Activated effector memory CD4-positive, alpha-beta T cell treated with anti-CD3 and anti-CD28 coated beads, Interleukin-2, amount 50 U/mL, for 16 hours (primary cell): ENCODE data around the gene KRTAP3-1.
"Not testable (repeated sequence)": the region's sequence is repeated elsewhere in the genome, so short reads cannot be mapped to it uniquely, and the experiment has no call there.

Source experiments
- DNase-seq: peaks from one replicate; pipeline ENCODE4 v3.0.0-alpha.2; 2020

KRTAP3-1 gene

DNA sequence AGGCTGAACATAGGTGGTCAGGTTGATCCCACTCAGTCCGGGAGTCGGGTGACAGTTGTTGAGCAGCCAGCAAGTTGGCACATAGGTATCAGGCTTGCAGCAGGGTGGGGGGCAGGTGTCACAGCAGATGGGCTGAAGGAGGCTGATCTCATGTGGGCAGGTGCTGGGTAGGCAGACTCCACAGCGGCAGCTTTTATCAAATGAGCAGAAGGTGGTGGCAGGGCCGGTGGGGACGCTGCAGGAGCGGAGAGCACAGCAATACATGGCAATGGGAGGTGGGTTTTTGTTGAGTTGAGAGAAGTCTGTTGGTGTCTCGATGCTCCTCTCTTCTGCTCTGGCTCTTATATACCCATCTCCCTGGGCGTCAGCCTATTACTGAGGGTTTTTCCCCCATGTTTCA, at the start of gene KRTAP3-1:
Gene KRTAP3-1, minus strand, starts transcription at position 318 of the 400 bp plus-strand sequence. Its CDS starts 54 bp downstream, at position 264.
- DNase-seq = no peak

DNA sequence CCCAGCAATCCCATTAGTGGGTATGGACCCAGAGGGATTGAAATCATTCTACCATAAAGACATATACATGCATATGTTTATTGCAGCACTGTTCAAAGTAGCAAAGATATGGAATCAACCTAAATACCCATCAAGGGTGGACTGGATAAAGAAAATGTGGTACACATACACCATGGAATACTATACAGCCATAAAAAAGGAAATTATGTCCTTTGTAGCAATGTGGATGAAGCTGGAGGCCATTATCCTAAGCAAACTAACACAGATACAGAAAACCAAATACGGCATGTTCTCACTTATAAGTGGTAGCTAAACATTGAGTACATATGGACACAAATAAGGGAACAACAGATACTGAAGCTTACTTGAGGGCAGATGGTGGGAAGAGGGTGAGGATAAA, 48.6 kb upstream of the KRTAP3-1 start:
- no peak for DNase-seq

DNA sequence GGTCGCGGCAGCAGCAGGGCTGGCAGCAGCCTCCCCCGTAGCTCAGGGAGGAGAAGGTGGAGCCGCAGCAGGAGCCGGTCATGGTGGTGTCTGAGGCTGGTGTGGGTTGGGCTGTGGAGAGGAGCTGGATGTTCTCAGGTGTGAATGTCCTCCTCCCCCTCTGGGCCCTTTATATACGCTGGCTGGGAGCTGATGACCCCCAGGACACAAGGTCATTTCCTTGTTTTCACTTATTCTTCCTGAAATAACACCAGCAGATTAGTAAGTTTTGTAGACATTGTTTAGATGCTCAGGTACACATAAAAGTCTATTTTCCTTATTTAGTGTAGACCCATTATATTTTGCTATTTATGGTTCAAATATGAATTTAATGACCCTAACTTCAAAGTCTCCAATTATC, 46.2 kb upstream of the KRTAP3-1 start, which contains the start of gene KRTAP2-2:
Gene KRTAP2-2, minus strand, starts transcription at position 101 of the 400 bp plus-strand sequence. Its CDS starts 19 bp downstream, at position 82.
- not testable (repeated sequence) for DNase-seq

DNA sequence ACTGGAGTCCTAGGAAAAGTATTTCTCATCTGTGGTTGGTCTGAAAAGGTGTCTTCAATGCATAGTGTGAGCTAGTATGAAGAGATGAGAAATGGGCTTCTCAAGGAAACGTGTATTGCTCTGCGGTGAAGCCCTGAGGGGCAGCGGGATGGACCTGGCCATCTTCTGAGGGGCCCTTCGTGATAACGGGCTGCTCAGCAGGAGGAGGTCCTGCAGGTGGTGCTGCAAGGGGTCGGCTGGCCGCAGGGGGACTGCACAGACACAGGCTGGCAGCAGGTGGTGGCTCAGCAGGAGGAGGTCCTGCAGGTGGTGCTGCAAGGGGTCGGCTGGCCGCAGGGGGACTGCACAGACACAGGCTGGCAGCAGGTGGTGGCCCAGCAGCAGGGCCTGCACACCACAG, 45.6 kb upstream of the KRTAP3-1 start:
- not testable (repeated sequence) for DNase-seq

DNA sequence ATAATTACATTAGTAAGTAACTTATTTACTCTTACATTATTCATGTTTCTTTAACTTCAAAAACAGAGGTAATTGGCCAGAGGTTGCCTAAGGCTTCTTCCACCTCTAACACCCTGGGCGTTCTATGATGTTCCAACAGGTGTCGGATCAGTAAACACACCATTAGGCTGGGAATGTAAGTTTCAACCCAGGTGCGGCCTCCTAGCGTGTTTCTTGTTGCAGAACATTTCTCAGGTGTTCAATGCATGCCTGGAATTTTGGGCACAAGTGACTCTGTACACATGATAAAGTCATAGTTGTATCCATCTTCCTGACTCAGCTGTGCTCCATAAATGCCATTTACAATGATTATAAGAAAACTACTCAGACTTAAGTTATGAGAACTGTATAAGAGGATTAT, 45.1 kb upstream of the KRTAP3-1 start:
- DNase-seq = no peak

DNA sequence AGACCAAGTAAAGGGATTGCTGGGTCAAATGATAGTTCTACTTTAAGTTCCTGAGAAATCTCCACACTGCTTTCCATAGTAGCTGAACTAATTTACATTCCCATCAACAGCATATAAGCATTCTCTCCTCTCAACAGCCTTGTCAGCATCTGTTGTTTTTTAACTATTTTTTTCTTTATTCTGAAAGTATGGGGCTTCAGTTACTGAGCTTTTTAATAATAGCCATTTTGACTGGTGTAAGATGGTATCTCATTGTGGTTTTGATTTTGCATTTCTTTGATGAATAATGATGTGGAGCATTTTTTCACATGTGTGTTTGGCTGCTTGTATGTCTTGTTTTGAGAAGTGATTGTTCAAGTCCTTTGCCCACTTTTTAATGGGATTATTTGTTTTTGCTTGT, 43.6 kb upstream of the KRTAP3-1 start:
- no peak for DNase-seq

- DNase-seq = no peak
These were observed 40.2 kb upstream of the KRTAP3-1 start for GRCh38 chr17:41049110-41049509.

DNA sequence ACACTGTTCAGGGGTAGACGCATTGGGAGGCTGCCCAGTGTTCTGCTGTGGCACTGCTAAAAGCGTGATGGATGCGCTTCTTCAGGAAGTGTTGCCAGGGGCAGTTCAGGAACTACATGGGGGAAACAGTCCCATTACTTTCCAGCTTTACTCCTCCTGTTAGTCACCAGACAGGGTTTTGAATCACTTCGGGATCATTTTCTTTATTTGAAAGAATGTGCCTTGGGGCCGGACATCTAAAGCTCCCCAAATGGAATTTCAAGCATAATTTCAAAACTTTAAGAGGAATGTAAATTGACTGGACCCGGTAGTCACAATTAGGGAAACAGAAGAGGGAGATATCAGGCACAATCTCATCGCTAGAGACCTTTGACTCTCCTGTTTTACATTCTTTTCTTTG, 39.5 kb upstream of the KRTAP3-1 start:
- DNase-seq = no peak

- not testable (repeated sequence) for DNase-seq
These were observed 38.0 kb upstream of the KRTAP3-1 start, which contains the start of gene KRTAP2-1 for GRCh38 chr17:41046735-41047465. Gene KRTAP2-1 (minus strand): TSS chr17:41047316. CDS start chr17:41047267, 49 bp downstream.

GRCh38 chr17:41042953-41043352, 34.0 kb upstream of the KRTAP3-1 start:
- DNase-seq = no peak

DNA sequence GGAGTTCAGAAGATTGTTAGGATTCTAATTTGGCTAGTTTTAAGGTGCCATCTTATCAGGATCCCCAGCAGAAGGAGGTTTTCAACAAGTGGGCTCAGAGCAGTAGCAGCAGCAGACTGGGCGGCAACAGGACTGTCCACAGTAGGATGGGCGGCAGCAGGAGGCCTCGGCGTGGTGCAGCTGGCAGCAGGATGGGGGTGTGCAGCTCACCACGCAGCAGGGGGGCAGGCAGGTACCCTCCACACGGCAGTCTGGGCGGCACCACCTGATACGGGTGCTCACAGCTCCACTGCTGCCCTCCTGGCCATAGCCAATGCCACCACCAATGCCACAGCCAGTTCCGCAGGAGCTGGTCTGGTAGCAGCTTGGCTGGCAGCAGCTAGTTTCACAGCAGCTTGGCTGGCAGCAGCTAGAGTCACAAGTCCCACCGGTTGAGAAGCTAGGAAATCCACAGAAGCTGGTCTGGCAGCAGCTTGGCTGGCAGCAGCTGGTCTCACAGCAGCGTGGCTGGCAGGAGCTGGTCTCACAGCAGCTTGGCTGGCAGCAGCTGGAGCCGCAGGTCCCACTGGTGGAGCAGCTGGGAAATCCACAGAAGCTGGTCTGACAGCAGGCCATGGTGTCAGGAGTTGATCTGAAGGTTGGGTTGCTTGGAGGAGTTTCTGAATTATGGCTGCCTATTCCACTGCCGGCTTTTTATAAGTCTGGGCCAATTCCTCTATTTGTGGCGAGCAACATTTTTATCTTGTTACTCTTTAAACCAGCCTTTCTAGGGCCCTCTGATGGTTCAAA, 32.0 kb upstream of the KRTAP3-1 start, which contains the start of gene KRTAP1-1:
Gene KRTAP1-1, minus strand, starts transcription at position 668 of the 789 bp plus-strand sequence. Its CDS starts 53 bp downstream, at position 615.
- not testable (repeated sequence) for DNase-seq

- no peak for DNase-seq
These were observed 29.0 kb upstream of the KRTAP3-1 start for GRCh38 chr17:41037853-41038350.

GRCh38 chr17:41034346-41034935, 25.5 kb upstream of the KRTAP3-1 start, which contains the start of gene KRTAP1-3:
Gene KRTAP1-3 (minus strand): TSS chr17:41034874. CDS start chr17:41034821, 53 bp downstream.
- DNase-seq = not testable (repeated sequence)

- no peak for DNase-seq
These were observed 20.8 kb upstream of the KRTAP3-1 start, which contains the start of gene KRTAP1-4 for GRCh38 chr17:41029633-41030245. Gene KRTAP1-4 (minus strand): TSS chr17:41030195. CDS start chr17:41030078, 117 bp downstream.

DNA sequence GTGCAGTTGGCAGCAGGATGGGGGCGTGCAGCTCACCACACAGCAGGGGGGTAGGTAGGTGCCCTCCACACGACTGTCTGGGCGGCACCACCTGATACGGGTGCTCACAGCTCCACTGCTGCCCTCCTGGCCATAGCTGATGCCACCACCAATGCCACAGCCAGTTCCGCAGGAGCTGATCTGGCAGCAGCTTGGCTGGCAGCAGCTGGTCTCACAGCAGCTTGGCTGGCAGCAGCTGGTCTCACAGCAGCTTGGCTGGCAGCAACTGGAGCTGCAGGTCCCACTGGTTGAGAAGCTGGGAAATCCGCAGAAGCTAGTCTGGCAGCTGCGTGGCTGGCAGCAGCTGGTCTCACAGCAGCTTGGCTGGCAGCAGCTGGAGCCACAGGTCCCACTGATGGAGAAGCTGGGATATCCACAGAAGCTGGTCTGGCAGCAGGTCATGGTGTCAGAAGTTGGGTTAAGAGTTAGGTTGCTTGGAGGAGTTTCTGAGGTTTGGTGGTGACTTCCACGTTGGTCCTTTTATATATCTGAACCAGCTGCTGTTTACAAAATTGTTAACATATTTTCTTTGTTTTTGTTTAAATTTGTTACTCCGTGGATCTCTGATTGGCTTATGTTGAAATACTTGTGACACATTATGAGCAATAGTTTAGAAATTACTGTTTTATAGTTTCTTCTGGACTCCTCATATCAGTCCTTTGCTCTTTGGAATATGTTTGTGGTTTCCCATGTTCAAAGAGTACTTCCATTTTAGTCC, 18.0 kb upstream of the KRTAP3-1 start, which contains the start of gene KRTAP1-5:
Gene KRTAP1-5, minus strand, starts transcription at position 494 of the 757 bp plus-strand sequence. Its CDS starts 53 bp downstream, at position 441.
- DNase-seq = no peak

DNA sequence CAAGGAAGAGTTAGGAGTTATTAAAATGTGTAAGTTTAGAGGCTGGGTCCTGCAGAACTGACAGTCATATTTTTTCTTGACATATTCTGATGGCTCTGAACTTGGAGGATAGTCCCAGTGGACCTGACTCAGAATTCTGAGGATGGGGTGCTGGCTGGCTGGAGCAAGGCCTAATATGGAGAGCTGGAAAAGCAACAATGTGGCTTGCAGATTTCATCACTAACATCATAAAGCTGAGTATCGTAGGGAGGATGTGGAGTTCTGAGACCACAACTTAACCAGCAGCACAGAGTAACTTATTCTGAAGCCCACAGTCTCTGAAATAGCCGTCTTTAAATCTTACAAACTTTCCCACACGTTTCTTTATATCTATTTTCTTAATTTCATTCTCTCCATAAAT, 15.8 kb upstream of the KRTAP3-1 start:
- no peak for DNase-seq

- DNase-seq = no peak
These were observed 11.4 kb upstream of the KRTAP3-1 start for GRCh38 chr17:41020336-41020735.

GRCh38 chr17:41019415-41019814, 10.5 kb upstream of the KRTAP3-1 start:
- no peak for DNase-seq

DNA sequence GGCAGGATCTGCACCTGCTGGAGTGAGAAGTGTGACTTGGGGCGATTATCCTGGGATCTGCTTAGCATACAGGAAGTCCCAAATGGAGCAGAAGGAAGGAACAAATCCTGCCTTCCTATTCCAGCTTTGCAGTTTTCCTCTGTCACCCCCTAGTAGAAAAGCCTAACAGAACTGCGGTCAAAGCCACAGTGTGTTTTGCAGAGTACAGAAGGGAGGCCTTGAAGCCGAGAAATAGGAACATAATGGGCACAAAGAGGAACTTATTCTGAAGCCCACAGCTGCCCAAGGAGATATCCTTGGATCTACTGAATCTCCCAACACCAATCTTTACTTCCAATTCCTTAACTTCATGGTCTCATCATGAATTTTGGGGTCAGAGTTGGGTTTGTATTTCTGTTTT, 9.6 kb upstream of the KRTAP3-1 start:
- no peak for DNase-seq

- DNase-seq = no peak
These were observed 7.8 kb upstream of the KRTAP3-1 start for GRCh38 chr17:41016578-41017215.

DNA sequence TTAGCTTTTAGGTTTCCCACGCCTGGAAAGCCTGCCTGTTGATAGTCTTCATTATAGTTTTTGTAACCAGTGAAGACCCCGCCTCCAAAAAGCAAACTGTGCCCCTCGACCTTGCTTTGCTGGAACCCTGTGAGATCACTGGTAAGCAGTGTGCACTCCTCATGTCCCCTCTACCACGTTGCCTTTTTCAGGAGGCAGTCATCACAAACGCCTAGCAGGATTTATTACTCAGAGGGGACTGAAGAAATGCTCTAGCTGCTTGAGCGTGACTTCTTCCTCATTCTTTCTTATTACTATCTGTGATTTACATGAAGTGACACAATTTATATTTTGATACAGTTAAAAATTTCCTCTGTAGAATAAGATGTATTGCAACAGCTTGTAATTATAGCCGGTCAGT, 6.5 kb upstream of the KRTAP3-1 start:
- DNase-seq = no peak
